Neural cell (in vitro differentiated cells): ENCODE results near the gene HSPA1A. TPM values are rescaled to one million over a fixed set of nuclear protein-coding genes. Genes with fewer than 3 reads are reported as not detected.
"Not testable (repeated sequence)": the region's sequence is repeated elsewhere in the genome, so short reads cannot be mapped to it uniquely, and the experiment has no call there.

Source experiments
- H2AFZ ChIP-seq: fragments of 200-600, 300-800 bp; sonication (generic), shearing (Covaris generic); 2 replicates; pipeline ENCODE4 v1.6.0; 2014; ENCODE audit warnings: low read depth, mild to moderate bottlenecking, antibody characterized with exemption, low read length, moderate library complexity
- H3F3A ChIP-seq: fragments of 200-600 bp; shearing (Covaris generic); 2 replicates; pipeline ENCODE4 v1.6.1; 2016; ENCODE audit warnings: mild to moderate bottlenecking, moderate library complexity, mixed read lengths, antibody characterized with exemption, low read length; ENCODE audit not compliant: insufficient read depth, poor library complexity, severe bottlenecking
- H3K27ac ChIP-seq: fragments of 200-600, 300-800 bp; sonication (generic), shearing (Covaris generic); 2 replicates; pipeline ENCODE4 v1.5.1; 2014; ENCODE audit warnings: mild to moderate bottlenecking, low read length, moderate library complexity
- H3K27me3 ChIP-seq: fragments of 300-800, 200-600 bp; sonication (generic), shearing (Covaris generic); 2 replicates; pipeline ENCODE4 v1.6.0; 2014; ENCODE audit warnings: mild to moderate bottlenecking, low read depth, low read length, moderate library complexity; ENCODE audit not compliant: insufficient read depth
- H3K36me3 ChIP-seq: fragments of 300-800, 200-600 bp; sonication (generic), shearing (Covaris generic); 2 replicates; pipeline ENCODE4 v1.5.1; 2014; ENCODE audit warnings: mild to moderate bottlenecking, antibody characterized with exemption, low read length, moderate library complexity; ENCODE audit not compliant: insufficient read depth
- H3K4me2 ChIP-seq: fragments of 300-800, 200-600 bp; sonication (generic), shearing (Covaris generic); 2 replicates; pipeline ENCODE4 v1.6.0; 2014; ENCODE audit warnings: mild to moderate bottlenecking, low read length
- H3K4me3 ChIP-seq: fragments of 300-800, 200-600 bp; sonication (generic), shearing (Covaris generic); 2 replicates; pipeline ENCODE4 v1.5.1; 2014; ENCODE audit warnings: mild to moderate bottlenecking, low read length, moderate library complexity
- H3K79me2 ChIP-seq: fragments of 200-600 bp; shearing (Covaris generic); replicated peaks from 2 replicates; pipeline ENCODE4 v1.6.0; 2014; ENCODE audit warnings: mild to moderate bottlenecking, low read length, moderate library complexity; ENCODE audit not compliant: insufficient read depth
- H3K9ac ChIP-seq: fragments of 300-800, 200-600 bp; sonication (generic), shearing (Covaris generic); 2 replicates; pipeline ENCODE4 v1.6.1; 2016; ENCODE audit warnings: mild to moderate bottlenecking, low read length, mixed read lengths
- H3K9me2 ChIP-seq: fragments of 200-600 bp; shearing (Covaris generic); 2 replicates; pipeline ENCODE4 v1.6.1; 2016; ENCODE audit warnings: mild to moderate bottlenecking, low read length, mixed read lengths; ENCODE audit not compliant: insufficient read depth
- H3K9me3 ChIP-seq: fragments of 200-600, 300-800 bp; sonication (generic), shearing (Covaris generic); 2 replicates; pipeline ENCODE4 v1.6.1; 2016; ENCODE audit warnings: mild to moderate bottlenecking, mixed run types, low read length, moderate library complexity, mixed read lengths
- H4K20me1 ChIP-seq: fragments of 200-600 bp; shearing (Covaris generic); 2 replicates; pipeline ENCODE4 v1.6.1; 2016; ENCODE audit warnings: mild to moderate bottlenecking, mixed run types; ENCODE audit not compliant: insufficient read depth
- CTCF ChIP-seq: fragments of 450-650 bp; IDR thresholded peaks from 2 replicates; pipeline ENCODE4 v1.5.1; 2014; ENCODE audit warnings: antibody characterized with exemption, mild to moderate bottlenecking, moderate library complexity; ENCODE audit not compliant: poor library complexity, severe bottlenecking
- EZH2 ChIP-seq: fragments of 200-600, 300-800 bp; shearing (Covaris generic), sonication (generic); IDR thresholded peaks from 2 replicates; pipeline ENCODE4 v1.6.1; 2014; ENCODE audit warnings: antibody characterized with exemption, low read length, borderline replicate concordance, mild to moderate bottlenecking; ENCODE audit not compliant: insufficient read depth, poor library complexity, severe bottlenecking
- MXI1 ChIP-seq: fragments of 450-650 bp; conservative IDR thresholded peaks from 2 replicates; pipeline ENCODE4 v1.6.1; 2014; ENCODE audit warnings: antibody characterized with exemption, mild to moderate bottlenecking; ENCODE audit not compliant: poor library complexity, severe bottlenecking
- POLR2AphosphoS5 ChIP-seq: IDR thresholded peaks from 2 replicates; pipeline ENCODE4 v1.6.1; 2012
- RAD21 ChIP-seq: fragments of 450-650 bp; conservative IDR thresholded peaks from 2 replicates; pipeline ENCODE4 v1.6.1; 2014; ENCODE audit warnings: antibody characterized with exemption, mild to moderate bottlenecking, moderate library complexity
- REST ChIP-seq: IDR thresholded peaks from 2 replicates; pipeline ENCODE4 v1.6.1; 2012; ENCODE audit warnings: borderline replicate concordance
- SMC3 ChIP-seq: fragments of 450-650 bp; conservative IDR thresholded peaks from 2 replicates; pipeline ENCODE4 v1.6.1; 2014; ENCODE audit warnings: antibody characterized with exemption, mild to moderate bottlenecking, moderate library complexity; ENCODE audit not compliant: poor library complexity
- TAF1 ChIP-seq: IDR thresholded peaks from 2 replicates; pipeline ENCODE4 v1.6.1; 2012; ENCODE audit warnings: low read depth
- polyA plus RNA-seq: library from polyadenylated mRNA; depleted of rRNA; stranded (reverse); fragments of >200 nt; gene quantifications from 2 replicates; pipeline ENCODE4 v1.2.3, GENCODE V29; 2014

HSPA1A gene
- polyA plus RNA-seq, 1 donor from 2014 or later: 50.9 TPM

- H4K20me1 ChIP-seq: no peaks in the 10 kb centered on the region
- H3K27ac ChIP-seq: peak overlapping the region; percentile 58
- H3K27me3 ChIP-seq: no peaks in the 10 kb centered on the region
- H3K4me3 ChIP-seq: peak overlapping the region; percentile 66
- no peaks in the 10 kb centered on the region for H3K36me3 ChIP-seq
- no peaks in the 10 kb centered on the region for H3K9me2 ChIP-seq
- H3K9ac ChIP-seq: peak overlapping the region; percentile 54
- H3K4me2 ChIP-seq: no peak overlapping the region
- no peaks in the 10 kb centered on the region for H3K9me3 ChIP-seq
- no peaks in the 10 kb centered on the region for H3F3A ChIP-seq
- no peaks in the 10 kb centered on the region for H3K79me2 ChIP-seq
- H2AFZ ChIP-seq: peak overlapping the region; percentile 25
- TF ChIP-seq EZH2: no peak
- no peak for TF ChIP-seq REST
- TF ChIP-seq RAD21: no peak
- TF ChIP-seq MXI1: no peak
- TF ChIP-seq CTCF: no peak
- no peak for TF ChIP-seq SMC3
- no peak for TF ChIP-seq TAF1
- TF ChIP-seq POLR2AphosphoS5: no peak
These were observed 692 bp upstream of the HSPA1A start for GRCh38 chr6:31814677-31815024.

GRCh38 chr6:31817133-31817928 lies 2.0 kb downstream of the HSPA1A start:
- not testable (repeated sequence) for H3K9me2 ChIP-seq, H3K27ac ChIP-seq, H2AFZ ChIP-seq, H3K36me3 ChIP-seq, H4K20me1 ChIP-seq, H3K79me2 ChIP-seq, H3F3A ChIP-seq, H3K9me3 ChIP-seq, H3K9ac ChIP-seq, H3K27me3 ChIP-seq, H3K4me2 ChIP-seq
- peak overlapping the region; percentile 52 for H3K4me3 ChIP-seq

- not testable (repeated sequence) for H3K9ac ChIP-seq, H3K9me3 ChIP-seq, H3K9me2 ChIP-seq, H3K36me3 ChIP-seq, H3K79me2 ChIP-seq, H2AFZ ChIP-seq, H3K27ac ChIP-seq, H3F3A ChIP-seq, H3K27me3 ChIP-seq, H3K4me2 ChIP-seq, H4K20me1 ChIP-seq
- peak overlapping the region; percentile 52 for H3K4me3 ChIP-seq
These were observed 2.7 kb downstream of the HSPA1A start for GRCh38 chr6:31817929-31818511.
